NB4 (cell line): ENCODE measurements around the gene INPP5B.

ENCODE experiments used
- CTCF ChIP-seq: IDR thresholded peaks from one replicate; pipeline ENCODE4 v1.5.1; 2012; ENCODE audit warnings: low read depth, low read length
- MAX ChIP-seq: IDR thresholded peaks from 2 replicates; pipeline ENCODE4 v1.6.1; 2011; ENCODE audit warnings: low read depth, low read length
- MYC ChIP-seq: IDR thresholded peaks from 2 replicates; pipeline ENCODE4 v1.6.1; 2011; ENCODE audit warnings: low read depth, low read length
- POLR2A ChIP-seq: IDR thresholded peaks from 2 replicates; pipeline ENCODE4 v1.6.1; 2011; ENCODE audit warnings: mild to moderate bottlenecking; ENCODE audit not compliant: insufficient read length; ENCODE audit errors: extremely low read depth

- TF ChIP-seq CTCF = no peak
- TF ChIP-seq POLR2A = no peak
- TF ChIP-seq MYC = peak; percentile 83
- peak; percentile 67 for TF ChIP-seq MAX
Measured at GRCh38 chr1:37922767-37923550, 23.9 kb downstream of the INPP5B start.
